Activated CD8-positive, alpha-beta memory T cell treated with anti-CD3 and anti-CD28 coated beads for 36 hours (primary cell): ENCODE measurements around the gene TAPT1. TPM values are rescaled to one million over a fixed set of nuclear protein-coding genes. Genes with fewer than 3 reads are reported as not detected.

Source experiments
- CTCF ChIA-PET: fragments of 350-600 bp; sonication (Branson Sonifier 250); formaldehyde crosslinking; loops from one replicate; lab custom pipeline; 2021; ENCODE audit warnings: antibody characterized with exemption; lab: Charles Lee
- POLR2A ChIA-PET: fragments of 350-600 bp; sonication (Branson Sonifier 250); formaldehyde crosslinking; loops from one replicate; lab custom pipeline; 2021; ENCODE audit warnings: antibody characterized with exemption; lab: Charles Lee
- total RNA-seq, 2 experiments: library from RNA; stranded (reverse); gene quantifications; one replicate each; pipeline ENCODE4 v1.2.3, GENCODE V29; 2021

TAPT1 gene
- total RNA-seq, 2 experiments from 2014 or later = 26.8 to 30.5 TPM

DNA sequence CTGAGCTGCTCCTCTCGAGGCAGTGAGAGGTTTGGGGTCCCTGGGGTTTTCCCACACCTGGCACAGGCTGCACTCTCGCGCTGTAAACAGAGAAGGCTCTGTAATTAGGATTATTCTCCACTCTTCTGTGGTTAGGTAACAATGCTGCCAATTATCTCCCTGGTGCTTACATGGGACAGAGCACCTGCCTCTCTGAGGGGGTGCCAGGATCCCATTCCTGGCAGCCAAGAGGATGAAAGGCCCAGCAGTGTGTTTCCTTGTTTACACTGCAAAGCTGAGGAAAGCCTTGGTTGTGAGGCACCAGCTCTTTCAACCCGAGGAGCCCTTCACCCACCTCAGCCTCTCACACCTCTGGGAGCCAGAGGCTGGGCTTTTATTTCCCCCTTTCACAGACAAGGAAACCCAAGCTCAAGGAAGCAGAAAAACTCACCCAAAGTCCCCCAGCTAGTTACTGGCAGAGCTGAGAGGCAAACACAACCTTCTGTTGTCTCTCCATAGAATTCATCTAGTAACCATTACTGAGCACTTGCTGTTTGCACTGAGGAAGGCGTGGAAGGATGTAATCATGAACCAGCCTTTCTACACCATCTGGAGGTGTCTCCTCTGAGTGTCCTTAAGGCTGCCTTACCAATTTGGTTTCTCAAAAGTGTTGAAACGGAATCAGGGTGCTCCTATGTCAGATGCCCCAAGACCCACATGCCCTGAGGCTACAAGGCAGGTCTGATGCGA, 102.8 kb downstream of the TAPT1 start:
- CTCF ChIA-PET = interaction anchor here (0.6 kb wide), 1 partner anchor 423 kb away, joined by 3 read pairs; no protein-coding TSS in a partner anchor

GRCh38 chr4:16122784-16123183, 103.5 kb downstream of the TAPT1 start:
- CTCF ChIA-PET = no interaction called here
- POLR2A ChIA-PET = no interaction called here

More for the DNA sequence above, 102.8 kb downstream of the TAPT1 start:
- POLR2A ChIA-PET = no interaction called here

- ChIA-PET CTCF (no interaction called here), POLR2A (no interaction called here)
Observed at GRCh38 chr4:16122308-16122711, 104.0 kb downstream of the TAPT1 start.

DNA sequence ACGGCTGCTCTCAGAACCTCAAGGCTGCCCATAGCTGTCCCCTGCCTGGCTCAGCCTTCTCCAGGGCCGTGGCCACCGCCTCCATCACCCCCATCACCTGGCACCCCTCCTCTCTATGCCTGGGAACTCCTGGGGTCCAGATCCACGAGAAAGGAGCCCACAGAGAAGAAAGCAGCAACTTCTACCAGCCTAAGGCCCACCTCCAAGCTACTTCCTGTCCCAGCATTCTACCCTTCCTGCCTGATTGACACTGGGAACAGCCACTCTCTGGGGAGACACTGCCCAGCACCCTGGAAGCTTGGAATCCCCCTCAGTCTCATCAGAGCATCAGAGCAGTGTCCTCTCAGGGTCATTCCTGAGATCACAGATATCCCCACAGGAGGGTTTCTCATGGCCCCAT, 105.6 kb downstream of the TAPT1 start:
- POLR2A ChIA-PET = no interaction called here
- CTCF ChIA-PET = no interaction called here

DNA sequence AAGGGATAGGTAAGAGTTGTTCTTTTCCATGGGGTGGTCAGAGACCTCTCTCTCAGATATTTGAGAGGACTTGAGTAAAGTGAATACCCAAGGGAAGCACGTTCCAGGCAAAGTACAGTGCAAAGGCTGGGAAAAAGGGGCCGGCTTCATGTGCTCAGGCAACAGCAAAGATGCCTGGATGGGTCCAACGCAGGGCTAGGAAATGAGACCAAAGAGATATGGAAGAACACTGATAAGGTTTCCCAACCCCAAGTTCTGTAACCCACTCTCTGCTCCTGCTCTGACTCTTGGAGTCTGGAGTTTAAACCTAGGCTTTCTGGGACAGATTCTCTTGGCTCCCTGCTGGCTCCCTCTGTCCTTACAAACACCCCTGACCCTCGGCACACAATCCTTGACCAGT, 106.3 kb downstream of the TAPT1 start:
- CTCF ChIA-PET = no interaction called here
- POLR2A ChIA-PET = no interaction called here

DNA sequence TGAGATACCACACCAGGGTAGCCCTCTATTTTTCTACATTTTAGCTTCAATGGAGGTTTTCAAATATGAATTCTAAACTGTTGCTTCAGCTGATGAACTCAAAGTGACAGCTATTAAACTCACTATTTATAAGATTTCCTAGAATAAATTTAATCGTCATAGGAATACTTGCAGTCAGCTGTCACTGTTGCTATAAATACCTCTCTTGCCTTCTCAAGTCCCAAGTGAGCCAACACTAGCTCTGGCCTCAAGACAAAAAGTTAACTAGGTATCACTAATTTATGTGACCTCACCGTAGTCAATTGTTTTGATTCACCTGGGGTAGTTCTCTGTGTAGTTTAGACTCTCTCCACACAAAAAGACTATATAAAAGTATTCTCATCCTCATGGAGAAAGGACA, 108.2 kb downstream of the TAPT1 start:
- CTCF ChIA-PET = interaction anchor here (1.0 kb wide), 1 partner anchor 19 kb away, joined by 3 read pairs; no protein-coding TSS in a partner anchor

GRCh38 chr4:16117164-16117563, 109.1 kb downstream of the TAPT1 start:
- CTCF ChIA-PET = no interaction called here
- POLR2A ChIA-PET = no interaction called here

More for the DNA sequence above, 108.2 kb downstream of the TAPT1 start:
- POLR2A ChIA-PET = no interaction called here

DNA sequence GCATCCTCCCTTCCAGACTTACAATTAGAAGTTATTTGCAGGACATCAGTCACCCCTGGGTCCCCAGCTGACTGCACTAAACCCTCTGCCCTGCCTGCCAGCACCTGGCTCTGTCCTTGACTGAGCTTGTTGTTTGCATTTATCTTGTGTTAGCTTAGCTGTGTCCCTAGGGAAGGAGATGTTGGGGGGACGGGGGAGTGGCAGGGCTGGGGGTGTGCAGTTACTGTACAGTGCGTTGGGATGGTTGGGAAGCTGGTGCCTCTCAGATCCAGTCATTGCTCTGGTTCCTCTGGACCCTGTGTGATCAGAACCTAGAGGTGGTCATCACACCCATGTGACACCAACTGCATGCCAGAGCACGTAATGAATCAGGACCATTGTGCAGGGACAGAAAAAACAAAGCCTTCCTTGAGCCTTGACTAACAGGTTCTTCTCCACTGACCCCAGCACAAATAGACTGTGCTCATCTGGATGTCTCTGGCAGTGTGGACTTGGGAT, 109.7 kb downstream of the TAPT1 start:
- ChIA-PET CTCF (no interaction called here), POLR2A (no interaction called here)

DNA sequence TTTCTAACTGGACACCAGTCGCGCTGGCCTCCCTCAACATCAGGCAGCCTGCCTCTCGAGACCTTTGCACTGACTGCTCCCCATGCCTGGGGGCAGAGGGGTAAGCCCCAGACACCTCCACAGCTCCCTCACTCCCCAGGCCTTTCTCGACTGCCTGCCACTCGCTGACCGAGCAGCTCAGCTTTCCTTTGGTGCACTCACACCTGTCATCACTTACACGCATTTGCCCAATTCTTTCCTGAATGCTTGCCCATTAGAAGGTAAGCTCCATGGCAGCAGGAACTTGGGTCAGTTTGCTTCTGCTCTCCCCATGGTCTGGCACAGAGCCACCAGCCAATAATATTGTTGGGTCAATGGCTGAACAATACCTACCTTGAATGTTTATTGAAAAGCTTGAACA, 110.3 kb downstream of the TAPT1 start:
- ChIA-PET CTCF (no interaction called here), POLR2A (no interaction called here)

GRCh38 chr4:16114546-16114945, 111.7 kb downstream of the TAPT1 start:
- CTCF ChIA-PET = no interaction called here
- POLR2A ChIA-PET = no interaction called here

GRCh38 chr4:16113741-16114140, 112.5 kb downstream of the TAPT1 start:
- CTCF ChIA-PET = no interaction called here
- POLR2A ChIA-PET = no interaction called here

GRCh38 chr4:16111533-16111932, 114.7 kb downstream of the TAPT1 start:
- POLR2A ChIA-PET = no interaction called here
- CTCF ChIA-PET = no interaction called here

DNA sequence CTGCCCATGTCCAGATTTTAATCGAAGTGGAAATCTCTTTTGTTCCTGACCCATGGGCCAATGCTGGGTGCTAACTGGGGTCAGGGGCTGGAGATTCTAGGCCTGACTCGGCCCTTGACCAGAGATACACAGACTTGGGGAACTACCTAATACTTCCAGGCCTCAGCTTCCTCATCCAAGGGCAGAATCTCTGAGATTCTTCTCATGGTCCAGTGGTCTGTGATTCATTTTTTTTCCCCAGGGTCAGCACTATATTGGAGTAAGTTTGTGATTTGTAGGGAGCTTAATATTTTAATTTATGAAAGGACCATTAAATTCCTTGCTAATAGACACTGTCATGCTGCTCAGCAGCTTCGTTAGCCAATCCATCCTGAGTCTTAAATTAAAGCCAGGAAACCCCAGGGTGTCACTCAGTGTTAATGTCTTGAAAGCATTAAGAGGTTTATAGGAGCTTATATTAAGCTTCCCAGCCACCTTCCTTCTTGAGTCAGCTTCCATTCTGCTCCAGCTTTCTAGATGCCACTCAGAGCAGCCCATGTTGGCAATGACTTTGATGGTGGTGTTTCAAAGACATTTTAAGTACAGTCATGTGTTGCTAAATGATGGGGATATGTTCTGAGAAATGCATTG, 115.5 kb downstream of the TAPT1 start:
- ChIA-PET POLR2A (no interaction called here), CTCF (no interaction called here)

Other genes with a start within 250 kb of the TAPT1 start
- under 1 TPM in 1 of 2 experiments, not detected in 1; 0.29 TPM for gene PROM1, start 142.4 kb downstream of the TAPT1 start, total RNA-seq